Testis (tissue), 2 donors: ENCODE data around the gene NCKAP5.

Experiments
- CTCF ChIP-seq, 3 experiments: fragments of 450-650 bp in 2 of 3; fragments of 200-600 bp in 1 of 3; sonication (generic) in 1 of 3; IDR thresholded peaks; one replicate each; pipeline ENCODE4 v1.5.1; 2016 to 2019; ENCODE audit warnings: antibody characterized with exemption in 3 of 3, mild to moderate bottlenecking in 2 of 3, moderate library complexity in 1 of 3
- POLR2A ChIP-seq: fragments of 450-650 bp; IDR thresholded peaks from one replicate; pipeline ENCODE4 v1.6.1; 2017; ENCODE audit warnings: antibody characterized with exemption, mild to moderate bottlenecking, moderate library complexity

GRCh38 chr2:132948211-132948610, 620.1 kb downstream of the NCKAP5 start:
- TF ChIP-seq CTCF (IDR thresholded peaks at IDR 0.05) (no peak), POLR2A (no peak)
